Thyroid gland (tissue), 4 donors: ENCODE measurements around the gene C3orf80.

Experiments used
- POLR2A ChIP-seq, 2 donors: fragments of 450-650 bp; IDR thresholded peaks; one replicate each; pipeline ENCODE4 v1.6.1; 2017; ENCODE audit warnings: antibody characterized with exemption in 2 of 2, mild to moderate bottlenecking in 2 of 2, moderate library complexity in 1 of 2
- TF ChIP-seq, protein P1 (sequence below), 6 experiments: fragments of 200-600 bp in 3 of 6; fragments of 450-650 bp in 3 of 6; sonication (generic) in 3 of 6; IDR thresholded peaks; one replicate each; pipeline ENCODE4 v1.5.1; 2016 to 2019; ENCODE audit warnings: antibody characterized with exemption in 6 of 6, mild to moderate bottlenecking in 2 of 6, inconsistent platforms in 1 of 6, moderate library complexity in 1 of 6

GRCh38 chr3:160217675-160218074, 7.5 kb upstream of the C3orf80 start:
- no peak for TF ChIP-seq POLR2A (IDR thresholded peaks at IDR 0.05)
- TF ChIP-seq, protein P1, sequence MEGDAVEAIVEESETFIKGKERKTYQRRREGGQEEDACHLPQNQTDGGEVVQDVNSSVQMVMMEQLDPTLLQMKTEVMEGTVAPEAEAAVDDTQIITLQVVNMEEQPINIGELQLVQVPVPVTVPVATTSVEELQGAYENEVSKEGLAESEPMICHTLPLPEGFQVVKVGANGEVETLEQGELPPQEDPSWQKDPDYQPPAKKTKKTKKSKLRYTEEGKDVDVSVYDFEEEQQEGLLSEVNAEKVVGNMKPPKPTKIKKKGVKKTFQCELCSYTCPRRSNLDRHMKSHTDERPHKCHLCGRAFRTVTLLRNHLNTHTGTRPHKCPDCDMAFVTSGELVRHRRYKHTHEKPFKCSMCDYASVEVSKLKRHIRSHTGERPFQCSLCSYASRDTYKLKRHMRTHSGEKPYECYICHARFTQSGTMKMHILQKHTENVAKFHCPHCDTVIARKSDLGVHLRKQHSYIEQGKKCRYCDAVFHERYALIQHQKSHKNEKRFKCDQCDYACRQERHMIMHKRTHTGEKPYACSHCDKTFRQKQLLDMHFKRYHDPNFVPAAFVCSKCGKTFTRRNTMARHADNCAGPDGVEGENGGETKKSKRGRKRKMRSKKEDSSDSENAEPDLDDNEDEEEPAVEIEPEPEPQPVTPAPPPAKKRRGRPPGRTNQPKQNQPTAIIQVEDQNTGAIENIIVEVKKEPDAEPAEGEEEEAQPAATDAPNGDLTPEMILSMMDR (IDR thresholded peaks at IDR 0.05) = no peak
